Stimulated activated CD8-positive, alpha-beta memory T cell treated with anti-CD3 and anti-CD28 coated beads, Interleukin-7, amount 100 ng/mL, for 4 hours (primary cell): ENCODE measurements around the gene SELP.

ENCODE experiments used
- DNase-seq, 2 donors: peaks; one replicate each; pipeline ENCODE4 v3.0.0-alpha.2; 2020; ENCODE audit warnings: low read depth in 2 of 2

Gene SELP

GRCh38 chr1:169576241-169576934, 53.5 kb downstream of the SELP start:
- DNase-seq, result no peak

- DNase-seq, result no peak
Measured at GRCh38 chr1:169574336-169574735, 55.6 kb downstream of the SELP start.

GRCh38 chr1:169572187-169572586, 57.7 kb downstream of the SELP start:
- no peak for DNase-seq

GRCh38 chr1:169571450-169571849, 58.5 kb downstream of the SELP start:
- no peak for DNase-seq

- no peak for DNase-seq
Measured at GRCh38 chr1:169570172-169570574, 59.8 kb downstream of the SELP start.

- DNase-seq, result no peak
Measured at GRCh38 chr1:169568497-169568896, 61.4 kb downstream of the SELP start.

- no peak for DNase-seq
Measured at GRCh38 chr1:169565335-169566271, 64.3 kb downstream of the SELP start.

GRCh38 chr1:169563650-169564049, 66.3 kb downstream of the SELP start:
- no peak for DNase-seq

- DNase-seq, result no peak
Measured at GRCh38 chr1:169563019-169563615, 66.8 kb downstream of the SELP start.

GRCh38 chr1:169561692-169562091, 68.2 kb downstream of the SELP start:
- no peak for DNase-seq

GRCh38 chr1:169557131-169557530, 72.8 kb downstream of the SELP start:
- no peak for DNase-seq

- no peak for DNase-seq
Measured at GRCh38 chr1:169550294-169550693, 79.6 kb downstream of the SELP start.

GRCh38 chr1:169548282-169548681, 81.6 kb downstream of the SELP start:
- DNase-seq, result no peak

GRCh38 chr1:169546087-169546995, 83.6 kb downstream of the SELP start:
- DNase-seq, result peak; percentile 12 to 19

- no peak for DNase-seq
Measured at GRCh38 chr1:169545472-169545871, 84.5 kb downstream of the SELP start.

GRCh38 chr1:169538998-169539871, 90.7 kb downstream of the SELP start:
- DNase-seq, result no peak
